ENCODE data around the gene CAPN15. TPM values are rescaled to one million over a fixed set of nuclear protein-coding genes. Genes with fewer than 3 reads are reported as not detected.

The CAPN15 gene
- total and polyA plus RNA-seq, 9 donors: 17.2 to 36.7 (median 29.8) TPM

DNA sequence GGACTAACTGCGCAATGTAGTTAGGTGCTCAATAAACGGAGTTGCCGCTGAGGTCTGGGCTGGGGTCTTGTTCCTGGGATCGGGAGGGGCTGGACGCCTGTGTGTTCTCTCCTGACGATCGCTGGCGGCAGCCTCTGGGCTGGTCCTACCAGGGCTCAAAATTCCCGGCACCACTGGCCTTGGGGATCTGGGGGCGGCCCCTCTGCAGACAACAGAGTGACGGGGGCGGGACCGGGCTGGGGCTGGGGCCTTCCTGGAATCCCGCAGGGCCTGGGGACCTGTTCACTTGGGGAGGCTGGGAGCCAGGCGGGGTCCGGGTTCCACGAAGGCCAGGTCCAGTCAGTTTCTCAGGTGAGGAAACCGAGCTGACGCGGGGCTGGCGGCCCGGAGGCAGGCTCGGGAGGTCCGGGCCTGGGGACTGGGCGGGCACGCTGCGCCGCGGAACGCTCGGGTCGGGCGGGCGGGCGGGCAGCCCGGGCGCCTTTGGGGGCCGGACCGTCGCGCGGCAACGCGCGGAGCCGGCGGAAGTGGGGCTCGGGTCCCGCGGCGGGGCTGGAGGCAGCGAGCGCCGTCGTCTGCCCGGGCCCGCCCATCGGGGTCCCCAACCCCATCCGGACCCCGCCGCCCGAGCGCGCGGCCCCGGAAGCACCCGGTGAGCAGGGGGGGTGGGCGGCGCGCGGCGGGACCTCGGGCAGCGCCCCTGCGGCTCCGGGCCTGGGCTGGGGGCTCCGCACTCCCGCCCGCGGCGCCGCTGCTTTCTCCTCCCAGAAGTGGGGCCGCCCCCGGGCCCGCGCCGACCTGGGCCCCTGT, 42.1 kb downstream of the CAPN15 start, which contains the start of gene PIGQ:
Gene PIGQ, plus strand, starts transcription at position 524 of the 810 bp plus-strand sequence. CDS start 4,107 bp downstream, outside the sequence.
- H3K36me3 ChIP-seq (ENCODE audit: control insufficient read depth, insufficient read depth, low read length): peaks cover 10% of the 10 kb centered on the region
- H3K4me1 ChIP-seq (ENCODE audit: control insufficient read depth, insufficient read depth, low read length): peaks cover 54% of the 10 kb centered on the region
- H3K4me3 ChIP-seq (ENCODE audit: low read length): peak within 1 kb of the TSS; percentile 58
- under 1% methylated on average over 81 of the region's 87 CpGs for WGBS (ENCODE audit: insufficient coverage)
- no peaks in the 10 kb centered on the region for H3K9me3 ChIP-seq (replicated peaks; ENCODE audit: control insufficient read depth, low read depth, low read length)
- H3K27ac ChIP-seq (ENCODE audit: low read length): peak within 1 kb of the TSS; percentile 82
- DNase-seq: peak; percentile 77
- H3K27me3 ChIP-seq (ENCODE audit: control insufficient read depth, insufficient read depth, low read length): no peaks in the 10 kb centered on the region

DNA sequence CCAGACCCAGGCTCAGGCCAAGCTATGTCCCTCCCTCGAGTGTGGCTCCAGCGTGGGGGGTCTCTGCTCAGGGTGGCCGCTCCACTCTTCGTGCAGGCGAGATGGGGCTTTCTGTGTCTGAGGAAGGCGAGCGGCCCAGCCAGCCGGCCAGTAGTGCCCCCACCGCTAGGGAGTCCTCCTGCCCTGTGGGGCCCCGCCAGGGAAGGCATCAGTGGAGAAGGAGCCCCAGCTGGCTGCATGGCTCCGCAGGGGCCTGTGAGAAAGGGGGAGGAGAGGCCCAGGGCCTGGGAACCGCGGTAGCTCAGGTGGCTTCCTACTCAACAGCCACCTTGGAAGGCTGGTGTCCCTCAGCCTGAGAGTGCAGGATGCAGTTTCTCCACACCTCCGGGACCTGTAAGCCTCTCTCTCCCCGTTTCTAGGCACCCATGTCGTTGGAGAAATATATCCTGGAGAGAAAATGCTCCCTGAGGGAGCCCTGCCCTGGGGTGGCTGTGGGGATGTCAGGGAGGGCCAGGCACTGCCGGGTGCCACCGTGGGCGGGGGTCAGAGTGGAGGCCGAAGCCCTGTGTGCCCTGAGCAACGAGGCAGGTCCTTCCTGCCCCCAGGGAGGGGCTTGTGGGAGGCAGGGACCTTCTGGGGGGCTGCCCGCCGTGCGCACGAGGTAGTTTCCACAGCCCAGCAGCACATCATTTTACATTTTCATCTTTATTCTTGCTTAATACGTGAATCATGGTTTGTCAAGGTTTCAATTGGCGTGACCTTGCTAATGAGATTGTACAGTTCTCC, 45.5 kb downstream of the CAPN15 start:
- no peaks in the 10 kb centered on the region for H3K9me3 ChIP-seq (replicated peaks; ENCODE audit: control insufficient read depth, low read depth, low read length)
- H3K27me3 ChIP-seq (ENCODE audit: control insufficient read depth, insufficient read depth, low read length): no peaks in the 10 kb centered on the region
- H3K4me3 ChIP-seq (ENCODE audit: low read length): no peak overlapping the region
- no peak overlapping the region for H3K27ac ChIP-seq (ENCODE audit: low read length)
- peaks cover 22% of the 10 kb centered on the region for H3K4me1 ChIP-seq (ENCODE audit: control insufficient read depth, insufficient read depth, low read length)
- peaks cover 25% of the 10 kb centered on the region for H3K36me3 ChIP-seq (ENCODE audit: control insufficient read depth, insufficient read depth, low read length)
- WGBS (ENCODE audit: insufficient coverage): 81% methylated on average over 14 of the region's 27 CpGs
- no peak for DNase-seq

DNA sequence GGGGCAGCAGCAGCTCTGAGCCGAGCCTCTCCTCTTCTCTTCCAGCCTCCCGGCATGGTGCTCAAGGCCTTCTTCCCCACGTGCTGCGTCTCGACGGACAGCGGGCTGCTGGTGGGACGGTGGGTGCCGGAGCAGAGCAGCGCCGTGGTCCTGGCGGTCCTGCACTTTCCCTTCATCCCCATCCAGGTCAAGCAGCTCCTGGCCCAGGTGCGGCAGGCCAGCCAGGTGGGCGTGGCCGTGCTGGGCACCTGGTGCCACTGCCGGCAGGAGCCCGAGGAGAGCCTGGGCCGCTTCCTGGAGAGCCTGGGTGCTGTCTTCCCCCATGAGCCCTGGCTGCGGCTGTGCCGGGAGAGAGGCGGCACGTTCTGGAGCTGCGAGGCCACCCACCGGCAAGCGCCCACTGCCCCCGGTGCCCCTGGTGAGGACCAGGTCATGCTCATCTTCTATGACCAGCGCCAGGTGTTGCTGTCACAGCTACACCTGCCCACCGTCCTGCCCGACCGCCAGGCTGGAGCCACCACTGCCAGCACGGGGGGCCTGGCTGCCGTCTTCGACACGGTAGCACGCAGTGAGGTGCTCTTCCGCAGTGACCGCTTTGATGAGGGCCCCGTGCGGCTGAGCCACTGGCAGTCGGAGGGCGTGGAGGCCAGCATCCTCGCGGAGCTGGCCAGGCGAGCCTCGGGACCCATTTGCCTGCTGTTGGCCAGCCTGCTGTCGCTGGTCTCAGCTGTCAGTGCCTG, 46.7 kb downstream of the CAPN15 start:
- H3K36me3 ChIP-seq (ENCODE audit: control insufficient read depth, insufficient read depth, low read length): peaks cover 25% of the 10 kb centered on the region
- H3K27me3 ChIP-seq (ENCODE audit: control insufficient read depth, insufficient read depth, low read length): no peaks in the 10 kb centered on the region
- DNase-seq: no peak
- H3K4me1 ChIP-seq (ENCODE audit: control insufficient read depth, insufficient read depth, low read length): peaks cover 11% of the 10 kb centered on the region
- H3K4me3 ChIP-seq (ENCODE audit: low read length): no peak overlapping the region
- WGBS (ENCODE audit: insufficient coverage): 94% methylated on average over 46 of the region's 46 CpGs
- no peak overlapping the region for H3K27ac ChIP-seq (ENCODE audit: low read length)
- H3K9me3 ChIP-seq (replicated peaks; ENCODE audit: control insufficient read depth, low read depth, low read length): no peaks in the 10 kb centered on the region

DNA sequence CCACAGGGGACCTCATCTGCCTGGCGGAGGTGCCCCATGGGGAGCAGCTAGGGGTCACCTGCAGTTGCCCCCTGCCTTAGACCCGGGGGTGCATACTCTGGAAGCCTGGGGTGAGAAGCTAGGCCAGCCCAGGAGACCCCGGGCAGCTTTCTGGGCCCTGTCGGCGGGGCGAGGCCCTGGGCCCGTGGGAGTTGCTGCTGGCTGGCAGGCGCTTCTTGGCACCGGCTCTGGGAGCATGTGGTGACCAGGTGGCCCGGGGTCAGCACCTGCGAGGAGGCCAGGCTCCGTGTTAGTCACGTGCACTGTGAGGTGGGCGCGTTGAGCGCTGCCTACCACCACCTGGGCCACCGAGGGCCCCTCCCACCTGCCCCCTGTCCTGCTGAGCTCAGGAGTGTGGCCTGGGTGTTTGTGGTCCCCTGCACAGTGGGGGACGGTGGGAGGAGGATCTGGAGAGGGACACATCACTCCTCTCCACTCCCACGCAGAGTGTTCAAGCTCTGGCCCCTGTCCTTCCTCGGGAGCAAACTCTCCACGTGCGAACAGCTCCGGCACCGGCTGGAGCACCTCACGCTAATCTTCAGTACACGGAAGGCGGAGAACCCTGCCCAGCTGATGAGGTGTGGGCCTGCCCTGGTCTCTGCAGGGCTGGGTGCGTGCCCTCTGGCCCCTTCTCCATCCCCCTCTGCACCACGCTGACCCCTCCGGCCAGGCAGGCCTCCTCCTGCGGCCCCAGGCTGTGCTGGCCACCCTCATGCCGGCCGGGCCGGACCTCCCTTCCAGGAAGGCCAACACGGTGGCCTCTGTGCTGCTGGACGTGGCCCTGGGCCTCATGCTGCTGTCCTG, 48.1 kb downstream of the CAPN15 start:
- Histone ChIP-seq H3K36me3 (ENCODE audit: control insufficient read depth, insufficient read depth, low read length) (peaks cover 29% of the 10 kb centered on the region), H3K4me3 (ENCODE audit: low read length) (no peak overlapping the region), H3K27ac (ENCODE audit: low read length) (no peak overlapping the region), H3K27me3 (ENCODE audit: control insufficient read depth, insufficient read depth, low read length) (no peaks in the 10 kb centered on the region), H3K4me1 (ENCODE audit: control insufficient read depth, insufficient read depth, low read length) (peaks cover 5% of the 10 kb centered on the region), H3K9me3 (replicated peaks; ENCODE audit: control insufficient read depth, low read depth, low read length) (no peaks in the 10 kb centered on the region)
- WGBS (ENCODE audit: insufficient coverage): 87% methylated on average over 26 of the region's 36 CpGs
- no peak for DNase-seq

DNA sequence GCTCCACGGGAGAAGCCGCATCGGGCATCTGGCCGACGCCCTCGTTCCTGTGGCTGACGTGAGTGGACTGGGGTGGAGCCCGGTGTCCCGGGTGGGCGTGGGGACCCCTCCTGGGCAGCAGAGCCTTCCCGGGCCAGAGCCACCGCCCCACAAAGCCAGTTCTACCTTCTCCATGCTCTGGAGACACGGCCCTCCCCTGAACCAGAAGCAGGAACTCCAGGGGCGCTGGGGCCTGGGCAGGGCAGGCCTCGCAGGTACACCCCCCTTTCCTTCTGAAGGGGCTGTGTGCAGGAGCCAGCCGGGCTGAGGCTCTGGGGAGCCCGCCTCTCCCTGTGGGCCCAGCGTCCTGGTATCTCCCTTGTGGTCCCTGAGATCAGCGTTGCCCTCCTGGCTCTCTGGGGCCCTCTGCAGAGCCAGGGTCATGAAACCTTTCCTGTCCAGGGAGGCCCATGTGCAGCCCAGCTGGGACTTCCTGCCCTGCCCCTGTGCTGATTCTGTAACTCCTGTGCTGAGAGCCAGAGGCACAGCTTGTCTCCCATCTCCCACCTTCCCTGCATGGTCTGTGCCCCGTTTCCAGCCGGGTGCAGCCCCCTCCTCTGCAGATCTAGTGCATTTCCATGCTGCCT, 48.8 kb downstream of the CAPN15 start:
- WGBS (ENCODE audit: insufficient coverage): 66% methylated on average over 20 of the region's 21 CpGs
- no peak overlapping the region for H3K4me3 ChIP-seq (ENCODE audit: low read length)
- H3K4me1 ChIP-seq (ENCODE audit: control insufficient read depth, insufficient read depth, low read length): no peaks in the 10 kb centered on the region
- no peak overlapping the region for H3K27ac ChIP-seq (ENCODE audit: low read length)
- H3K27me3 ChIP-seq (ENCODE audit: control insufficient read depth, insufficient read depth, low read length): no peaks in the 10 kb centered on the region
- H3K36me3 ChIP-seq (ENCODE audit: control insufficient read depth, insufficient read depth, low read length): peaks cover 35% of the 10 kb centered on the region
- DNase-seq: no peak
- H3K9me3 ChIP-seq (replicated peaks; ENCODE audit: control insufficient read depth, low read depth, low read length): no peaks in the 10 kb centered on the region

DNA sequence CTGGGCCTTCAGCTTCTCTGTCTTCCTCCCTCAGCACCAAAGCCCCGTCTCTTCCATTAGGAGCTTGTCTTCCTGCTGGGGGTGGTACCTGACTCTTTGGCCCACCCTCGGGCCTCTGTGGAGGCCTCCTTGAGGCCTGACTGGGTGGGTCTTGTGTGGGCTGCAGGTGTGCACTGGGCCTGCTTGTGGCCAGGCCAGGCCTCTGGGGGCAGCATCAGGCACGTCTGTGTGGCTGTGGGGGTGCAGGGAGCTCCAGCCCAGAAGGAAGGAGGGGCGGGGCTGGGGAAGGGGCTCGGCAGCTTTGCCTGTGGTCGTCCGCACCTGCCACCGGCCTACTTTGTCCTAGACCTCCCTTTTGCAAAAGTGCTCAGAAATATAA, 49.3 kb downstream of the CAPN15 start:
- Histone ChIP-seq H3K9me3 (replicated peaks; ENCODE audit: control insufficient read depth, low read depth, low read length) (no peaks in the 10 kb centered on the region), H3K36me3 (ENCODE audit: control insufficient read depth, insufficient read depth, low read length) (peaks cover 35% of the 10 kb centered on the region), H3K27ac (ENCODE audit: low read length) (no peak overlapping the region), H3K4me3 (ENCODE audit: low read length) (no peak overlapping the region), H3K27me3 (ENCODE audit: control insufficient read depth, insufficient read depth, low read length) (no peaks in the 10 kb centered on the region), H3K4me1 (ENCODE audit: control insufficient read depth, insufficient read depth, low read length) (no peaks in the 10 kb centered on the region)
- 55% methylated on average over 2 of the region's 8 CpGs for WGBS (ENCODE audit: insufficient coverage)
- DNase-seq: no peak

DNA sequence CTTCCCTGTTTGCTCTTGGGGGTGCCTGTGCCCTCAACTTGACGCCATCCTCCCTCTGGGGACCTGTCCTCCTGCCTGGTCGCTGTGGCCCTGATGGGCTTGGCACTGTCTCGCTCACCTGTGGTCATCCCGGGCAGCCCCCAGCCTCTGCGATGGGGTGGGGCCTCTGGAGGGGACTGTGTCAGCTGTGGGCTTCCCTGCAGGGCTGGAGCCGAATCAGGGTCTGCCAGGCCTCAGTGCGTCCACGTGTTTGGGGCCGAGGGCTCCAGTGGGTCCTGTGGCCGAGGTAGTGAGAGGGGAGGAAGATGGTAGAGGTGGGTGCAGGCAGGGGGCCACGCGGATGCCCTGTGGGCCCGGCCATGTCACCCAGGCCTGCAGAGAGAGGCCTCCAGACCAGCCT, 50.3 kb downstream of the CAPN15 start:
- no peaks in the 10 kb centered on the region for H3K27me3 ChIP-seq (ENCODE audit: control insufficient read depth, insufficient read depth, low read length)
- H3K27ac ChIP-seq (ENCODE audit: low read length): no peak overlapping the region
- no peak for DNase-seq
- WGBS (ENCODE audit: insufficient coverage): 87% methylated on average over 11 of the region's 13 CpGs
- peaks cover 35% of the 10 kb centered on the region for H3K36me3 ChIP-seq (ENCODE audit: control insufficient read depth, insufficient read depth, low read length)
- H3K4me1 ChIP-seq (ENCODE audit: control insufficient read depth, insufficient read depth, low read length): no peaks in the 10 kb centered on the region
- H3K4me3 ChIP-seq (ENCODE audit: low read length): no peak overlapping the region
- H3K9me3 ChIP-seq (replicated peaks; ENCODE audit: control insufficient read depth, low read depth, low read length): no peaks in the 10 kb centered on the region

DNA sequence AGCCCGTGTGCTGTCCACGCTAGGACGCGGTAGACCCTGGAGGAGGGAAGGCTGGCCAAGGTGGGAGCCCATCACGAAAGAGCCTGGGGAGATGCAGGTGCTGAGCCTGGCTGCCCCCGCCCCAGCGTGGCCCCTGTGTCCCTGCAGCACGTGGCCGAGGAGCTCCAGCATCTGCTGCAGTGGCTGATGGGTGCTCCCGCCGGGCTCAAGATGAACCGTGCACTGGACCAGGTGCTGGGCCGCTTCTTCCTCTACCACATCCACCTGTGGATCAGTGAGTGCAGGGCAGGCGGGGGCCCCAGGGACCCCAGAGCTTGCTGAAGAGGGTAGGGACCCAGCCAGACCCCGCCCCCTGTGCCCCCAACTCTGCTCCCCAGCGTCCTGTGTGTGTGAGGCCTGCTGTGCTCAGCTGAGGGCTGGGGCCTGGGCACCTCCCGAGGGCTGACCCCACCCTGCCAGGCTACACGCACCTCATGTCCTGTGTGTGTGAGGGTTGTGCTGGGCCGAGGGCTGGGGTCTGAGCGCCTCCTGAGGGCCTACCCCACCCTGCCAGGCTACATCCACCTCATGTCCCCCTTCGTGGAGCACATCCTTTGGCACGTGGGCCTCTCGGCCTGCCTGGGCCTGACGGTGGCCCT, 50.8 kb downstream of the CAPN15 start:
- H3K27me3 ChIP-seq (ENCODE audit: control insufficient read depth, insufficient read depth, low read length): no peaks in the 10 kb centered on the region
- no peak overlapping the region for H3K27ac ChIP-seq (ENCODE audit: low read length)
- H3K9me3 ChIP-seq (replicated peaks; ENCODE audit: control insufficient read depth, low read depth, low read length): no peaks in the 10 kb centered on the region
- H3K4me1 ChIP-seq (ENCODE audit: control insufficient read depth, insufficient read depth, low read length): no peaks in the 10 kb centered on the region
- WGBS (ENCODE audit: insufficient coverage): 79% methylated on average over 12 of the region's 24 CpGs
- peaks cover 35% of the 10 kb centered on the region for H3K36me3 ChIP-seq (ENCODE audit: control insufficient read depth, insufficient read depth, low read length)
- no peak overlapping the region for H3K4me3 ChIP-seq (ENCODE audit: low read length)
- DNase-seq: no peak
